ENCODE results near the gene FRS2. TPM values are rescaled to one million over a fixed set of nuclear protein-coding genes. Genes with fewer than 3 reads are reported as not detected.

The FRS2 gene
- total RNA-seq, 1 experiment from 2014 or later, result 35.0 TPM

- Histone ChIP-seq H3K9me3 (ENCODE audit: low read length) (no peaks in the 10 kb centered on the region), H3F3A (ENCODE audit: low read length, unreplicated experiment) (no peaks in the 10 kb centered on the region), H3K4me3 (ENCODE audit: low read length) (no peak overlapping the region), H3K4me1 (ENCODE audit: insufficient read depth, low read length) (no peaks in the 10 kb centered on the region), H3K27ac (ENCODE audit: low read length) (no peak overlapping the region), H3K79me2 (ENCODE audit: low read length) (no peaks in the 10 kb centered on the region), H3K9ac (ENCODE audit: low read length) (no peak overlapping the region), H2AFZ (ENCODE audit: low read length) (no peak overlapping the region), H3K36me3 (ENCODE audit: low read depth, low read length) (no peaks in the 10 kb centered on the region), H3K4me2 (ENCODE audit: low read length) (no peak overlapping the region), H3K27me3 (ENCODE audit: low read length) (no peaks in the 10 kb centered on the region), H3K9me2 (replicated peaks; ENCODE audit: low read length) (no peaks in the 10 kb centered on the region), H4K20me1 (ENCODE audit: low read length) (no peaks in the 10 kb centered on the region)
- TF ChIP-seq EZH2 (IDR thresholded peaks at IDR 0.05; ENCODE audit: low read length, unreplicated experiment) (no peak), EZH2phosphoT487 (IDR thresholded peaks at IDR 0.05; ENCODE audit: borderline replicate concordance, low read length) (no peak), CTCF (conservative IDR thresholded peaks at IDR 0.05; ENCODE audit: low read depth, low read length) (no peak)
- CTCF ChIA-PET, result no interaction called here
- no peak for DNase-seq
- BruUV-seq (replicated peaks), result no TSS peak
- intact Hi-C loops (cut with micrococcal nuclease), result no loop called here
- POLR2A ChIA-PET (ENCODE audit: unreplicated experiment), result no interaction called here
- ATAC-seq, result no peak
Measured at GRCh38 chr12:69627501-69627900, 157.3 kb downstream of the FRS2 start.

Small RNA genes within 50 kb of the gene (microRNA-seq; reads per million reads assigned to microRNA genes)
- gene MIR3913-1 (ENCODE audit: unreplicated experiment) (not detected), gene MIR3913-2 (ENCODE audit: unreplicated experiment) (not detected)

Other genes starting within 250 kb of the FRS2 start
- 94.6 and 96.7 TPM in 2 replicates for gene CPSF6, start 230.8 kb upstream of the FRS2 start, total RNA-seq (2014; rRNA removed)
- not detected in 2 replicates for gene LYZ, start 122.0 kb upstream of the FRS2 start, total RNA-seq (2014; rRNA removed)
- gene YEATS4, start 110.6 kb upstream of the FRS2 start, total RNA-seq (2014; rRNA removed), result 36.1 and 41.3 TPM in 2 replicates
- gene CCT2, start 115.1 kb downstream of the FRS2 start, total RNA-seq (2014; rRNA removed), result 306 and 345 TPM in 2 replicates
- gene LRRC10, start 140.5 kb downstream of the FRS2 start, total RNA-seq (2014; rRNA removed), result not detected in 2 replicates
- 0.55 TPM in 1 of 2 replicates, not detected in the other for gene BEST3, start 228.9 kb downstream of the FRS2 start, total RNA-seq (2014; rRNA removed)

Data from PC-3 (cell line).